ENCODE measurements around the gene RPS21. TPM values are rescaled to one million over a fixed set of nuclear protein-coding genes. Genes with fewer than 3 reads are reported as not detected.

Gene RPS21
- total RNA-seq, 2 donors from 2014 or later, result 1,506 to 4,377 TPM

DNA sequence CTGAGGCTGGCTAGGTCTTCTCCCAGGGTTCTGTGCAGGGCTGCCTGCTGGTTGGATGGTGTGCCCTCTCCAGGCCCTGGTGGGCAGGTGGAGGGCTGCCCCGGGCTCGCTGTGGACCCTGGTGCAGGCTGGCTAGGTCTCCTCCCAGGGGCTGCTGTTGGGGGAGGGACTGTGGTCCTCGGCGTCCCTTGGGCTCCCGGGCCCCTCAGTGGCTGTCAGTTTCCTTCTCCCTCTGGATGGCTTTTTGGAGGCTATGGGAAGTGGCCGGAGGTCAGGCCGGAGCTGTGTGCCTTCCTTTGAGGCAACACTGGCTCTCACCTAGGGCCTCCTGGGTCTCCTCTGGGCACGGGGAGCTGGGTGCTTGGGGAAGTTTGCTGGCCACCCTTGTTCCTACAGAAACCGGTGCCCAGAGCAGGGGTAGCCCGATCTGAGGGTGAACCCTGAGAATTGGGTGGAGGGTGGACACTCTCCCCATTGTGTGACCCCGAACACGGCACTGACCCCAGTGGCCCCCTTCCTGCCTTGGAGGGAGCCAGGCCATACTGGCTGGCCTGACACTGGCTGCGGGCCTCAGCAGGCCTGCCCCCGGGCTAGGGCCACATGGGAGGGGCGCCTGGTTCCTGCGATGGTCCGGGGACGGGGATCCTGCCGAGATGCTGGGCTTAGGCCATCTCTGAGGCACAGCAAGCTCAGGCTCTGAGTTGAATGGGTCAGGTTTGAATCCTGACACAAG is 24.0 kb downstream of the RPS21 start:
- TF ChIP-seq POLR2AphosphoS5 (IDR thresholded peaks at IDR 0.05), result no peak
- no peak for TF ChIP-seq POLR2A (IDR thresholded peaks at IDR 0.05)
- TF ChIP-seq CTCF (IDR thresholded peaks at IDR 0.05), result no peak
- Histone ChIP-seq H3K4me1 (replicated peaks) (peaks cover 20% of the 10 kb centered on the region), H3K4me3 (no peak overlapping the region), H3K27ac (no peak overlapping the region), H3K36me3 (no peaks in the 10 kb centered on the region), H3K27me3 (replicated peaks; ENCODE audit: insufficient read depth) (no peaks in the 10 kb centered on the region), H3K9me3 (no peaks in the 10 kb centered on the region)
- no peak for DNase-seq (ENCODE audit: low spot score)
- WGBS, result 84% methylated on average over 15 of the region's 19 CpGs
- intact Hi-C loops (cut with DNase I), result loop anchor here (5.0 kb wide), 1 partner anchor 86 kb away; no protein-coding TSS in a partner anchor

DNA sequence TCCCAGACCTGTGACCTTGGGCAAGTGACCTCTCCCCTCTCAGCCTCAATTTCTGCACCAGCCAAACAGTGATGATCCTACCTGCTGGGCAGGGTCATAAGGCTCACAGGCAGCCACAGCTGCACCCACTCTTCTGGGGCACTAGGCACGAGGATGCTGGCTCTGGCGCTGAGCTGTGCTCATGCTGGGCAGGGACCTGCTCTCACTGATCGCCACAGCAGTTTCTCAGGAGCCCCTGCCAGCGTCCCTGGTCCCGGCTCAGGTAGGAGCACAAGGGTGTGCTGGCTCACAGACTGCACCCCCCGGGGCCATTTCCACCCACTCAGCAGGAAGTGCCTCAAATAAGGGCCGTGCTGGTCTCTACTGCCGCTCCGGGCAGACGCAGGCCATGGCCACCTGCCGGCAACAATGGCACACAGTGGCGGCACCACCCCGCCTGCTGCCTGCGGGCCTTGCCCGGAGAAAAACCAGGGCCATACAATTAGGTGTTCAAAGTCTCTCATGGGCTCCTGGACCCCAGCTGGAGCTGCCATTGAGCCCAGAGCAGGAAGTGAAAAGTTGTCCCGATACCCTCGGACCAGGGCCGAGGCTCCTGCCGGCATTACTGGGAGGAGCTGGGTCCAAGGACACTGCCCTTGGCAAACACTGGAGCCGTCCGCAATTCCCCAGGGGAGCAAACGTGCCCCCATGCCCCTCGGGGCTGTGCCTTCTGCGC is 24.7 kb downstream of the RPS21 start:
- H3K27ac ChIP-seq, result no peak overlapping the region
- intact Hi-C loops (cut with DNase I), result loop anchor here (5.0 kb wide), 1 partner anchor 86 kb away; no protein-coding TSS in a partner anchor
- peaks cover 13% of the 10 kb centered on the region for H3K4me1 ChIP-seq (replicated peaks)
- H3K27me3 ChIP-seq (replicated peaks; ENCODE audit: insufficient read depth), result no peaks in the 10 kb centered on the region
- no peak for DNase-seq (ENCODE audit: low spot score)
- H3K4me3 ChIP-seq, result no peak overlapping the region
- 85% methylated on average over 18 of the region's 24 CpGs for WGBS
- TF ChIP-seq POLR2AphosphoS5 (IDR thresholded peaks at IDR 0.05), result no peak
- TF ChIP-seq POLR2A (IDR thresholded peaks at IDR 0.05), result no peak
- no peak for TF ChIP-seq CTCF (IDR thresholded peaks at IDR 0.05)
- no peaks in the 10 kb centered on the region for H3K36me3 ChIP-seq
- no peaks in the 10 kb centered on the region for H3K9me3 ChIP-seq

- Histone ChIP-seq H3K4me3 (no peak overlapping the region), H3K27ac (no peak overlapping the region), H3K36me3 (no peaks in the 10 kb centered on the region), H3K27me3 (replicated peaks; ENCODE audit: insufficient read depth) (no peaks in the 10 kb centered on the region), H3K4me1 (replicated peaks) (peaks cover 11% of the 10 kb centered on the region), H3K9me3 (no peaks in the 10 kb centered on the region)
- TF ChIP-seq CTCF (IDR thresholded peaks at IDR 0.05) (no peak), POLR2A (IDR thresholded peaks at IDR 0.05) (no peak), POLR2AphosphoS5 (IDR thresholded peaks at IDR 0.05) (no peak)
- 86% methylated on average over 22 of the region's 22 CpGs for WGBS
- no peak for DNase-seq (ENCODE audit: low spot score)
- intact Hi-C loops (cut with DNase I), result loop anchor here (5.0 kb wide), 1 partner anchor 85 kb away; no protein-coding TSS in a partner anchor
Observed at GRCh38 chr20:62412194-62413024, 25.5 kb downstream of the RPS21 start.

DNA sequence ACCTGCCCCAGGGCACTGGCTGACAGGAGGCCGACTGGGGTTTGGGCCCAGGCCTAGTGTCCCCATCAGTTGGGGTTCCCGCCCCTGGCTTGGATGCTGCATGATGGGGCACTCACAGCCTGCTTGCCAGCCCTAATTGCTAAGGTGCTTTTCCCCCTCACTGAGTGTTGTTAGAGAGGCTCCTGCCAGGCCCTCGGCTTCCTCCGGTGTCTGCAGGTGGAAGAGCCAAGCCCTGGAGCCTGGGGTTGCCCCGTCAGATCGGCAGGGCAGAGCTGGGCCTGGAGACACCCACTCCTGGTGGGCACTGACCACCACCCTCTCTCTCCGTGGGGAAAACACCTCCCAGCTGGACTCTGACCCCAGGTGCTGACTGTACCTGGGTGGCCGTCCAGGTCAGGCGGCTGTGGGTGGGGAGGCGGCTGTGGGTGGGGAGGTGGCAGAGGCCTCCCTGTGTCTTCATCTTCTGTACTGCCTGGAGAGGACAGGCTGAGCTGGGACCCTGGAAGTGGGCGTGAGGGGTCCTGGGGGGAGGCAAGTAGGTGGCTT is 26.2 kb downstream of the RPS21 start:
- Histone ChIP-seq H3K36me3 (no peaks in the 10 kb centered on the region), H3K4me3 (no peak overlapping the region), H3K9me3 (no peaks in the 10 kb centered on the region), H3K27me3 (replicated peaks; ENCODE audit: insufficient read depth) (no peaks in the 10 kb centered on the region), H3K4me1 (replicated peaks) (peaks cover 7% of the 10 kb centered on the region), H3K27ac (no peak overlapping the region)
- no peak for TF ChIP-seq POLR2AphosphoS5 (IDR thresholded peaks at IDR 0.05)
- TF ChIP-seq POLR2A (IDR thresholded peaks at IDR 0.05), result no peak
- TF ChIP-seq CTCF (IDR thresholded peaks at IDR 0.05), result no peak
- intact Hi-C loops (cut with DNase I), result loop anchor here (5.0 kb wide), 1 partner anchor 84 kb away; no protein-coding TSS in a partner anchor
- 94% methylated on average over 11 of the region's 11 CpGs for WGBS
- no peak for DNase-seq (ENCODE audit: low spot score)
